Measurements from ENCODE around the gene MFF. TPM values are rescaled to one million over a fixed set of nuclear protein-coding genes. Genes with fewer than 3 reads are reported as not detected.

MFF gene
- polyA plus RNA-seq, 3 donors = 39.4 to 100 (median 91.7) TPM

DNA sequence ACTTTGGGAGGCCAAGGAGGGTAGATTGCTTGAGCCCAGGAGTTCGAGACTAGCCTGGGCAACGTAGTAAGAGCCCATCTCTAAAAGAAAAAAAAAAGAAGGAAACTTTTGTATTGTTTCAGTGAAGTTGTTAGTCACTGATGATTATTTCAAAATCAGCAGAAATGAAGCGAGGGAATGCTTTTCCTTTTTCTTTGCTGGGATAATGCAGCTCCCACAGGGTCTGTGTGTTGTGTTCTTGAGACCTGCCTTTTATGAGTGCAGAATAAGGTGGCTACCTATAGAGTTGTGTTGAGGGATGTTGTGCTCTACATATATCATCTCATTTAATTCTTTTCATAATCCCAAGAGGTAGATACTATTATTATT is 42.4 kb downstream of the MFF start:
- DNase-seq = peak in 2 of 3 donors; percentile 37 to 52
- Mint-ChIP-seq H3K9me3 (peaks cover 0 to 2% (median 0%) of the 10 kb centered on the region in 7 donors), H3K27ac (peak overlapping the region; percentile 81 to 98 (median 95)), H3K4me1 (peaks cover 57% of the 10 kb centered on the region), H3K27me3 (ENCODE audit: low read depth in 3 of 3) (peaks cover 0 to 2% (median 0%) of the 10 kb centered on the region in 3 donors), H3K36me3 (peaks cover 0 to 2% of the 10 kb centered on the region in 2 donors), H3K4me3 (no peak overlapping the region)
- TF ChIP-seq, protein P1, sequence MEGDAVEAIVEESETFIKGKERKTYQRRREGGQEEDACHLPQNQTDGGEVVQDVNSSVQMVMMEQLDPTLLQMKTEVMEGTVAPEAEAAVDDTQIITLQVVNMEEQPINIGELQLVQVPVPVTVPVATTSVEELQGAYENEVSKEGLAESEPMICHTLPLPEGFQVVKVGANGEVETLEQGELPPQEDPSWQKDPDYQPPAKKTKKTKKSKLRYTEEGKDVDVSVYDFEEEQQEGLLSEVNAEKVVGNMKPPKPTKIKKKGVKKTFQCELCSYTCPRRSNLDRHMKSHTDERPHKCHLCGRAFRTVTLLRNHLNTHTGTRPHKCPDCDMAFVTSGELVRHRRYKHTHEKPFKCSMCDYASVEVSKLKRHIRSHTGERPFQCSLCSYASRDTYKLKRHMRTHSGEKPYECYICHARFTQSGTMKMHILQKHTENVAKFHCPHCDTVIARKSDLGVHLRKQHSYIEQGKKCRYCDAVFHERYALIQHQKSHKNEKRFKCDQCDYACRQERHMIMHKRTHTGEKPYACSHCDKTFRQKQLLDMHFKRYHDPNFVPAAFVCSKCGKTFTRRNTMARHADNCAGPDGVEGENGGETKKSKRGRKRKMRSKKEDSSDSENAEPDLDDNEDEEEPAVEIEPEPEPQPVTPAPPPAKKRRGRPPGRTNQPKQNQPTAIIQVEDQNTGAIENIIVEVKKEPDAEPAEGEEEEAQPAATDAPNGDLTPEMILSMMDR (IDR thresholded peaks at IDR 0.05) = no peak
- no peak overlapping the region for H3K4me3 ChIP-seq (replicated peaks in 1 of 3; ENCODE audit: low read depth in 2 of 3, low read length in 3 of 3)
- H2AFZ ChIP-seq (ENCODE audit: insufficient read depth, low read depth, low read length, poor library complexity, severe bottlenecking) = no peak overlapping the region
- H3K27ac ChIP-seq (ENCODE audit: low read depth in 1 of 2, low read length in 2 of 2) = peak overlapping the region; percentile 55 to 71
- WGBS (ENCODE audit: insufficient coverage) = 62% methylated on average over 3 of the region's 3 CpGs
- intact Hi-C loops (cut with micrococcal nuclease) = loop anchor here (2.0 to 10.0 kb wide), 3 partner anchors 17 to 107 kb away; partner anchors contain the start of gene AGFG1 (in 2 of the 2)
- H3K27me3 ChIP-seq (ENCODE audit: control insufficient read depth in 2 of 2, insufficient read depth in 2 of 2, low read length in 2 of 2) = no peaks in the 10 kb centered on the region
- no peak overlapping the region for H3K4me2 ChIP-seq (replicated peaks; ENCODE audit: extremely low read depth, low read length, poor library complexity, severe bottlenecking)
- no peaks in the 10 kb centered on the region for H3K9me3 ChIP-seq (replicated peaks in 1 of 2; ENCODE audit: control insufficient read depth in 1 of 2, insufficient read depth in 1 of 2, low read length in 2 of 2)
- H3K4me1 ChIP-seq (ENCODE audit: control insufficient read depth in 1 of 2, insufficient read depth in 2 of 2, low read length in 2 of 2) = peaks cover 56 to 60% of the 10 kb centered on the region in 2 donors
- H4K20me1 ChIP-seq (ENCODE audit: insufficient read depth, low read length) = no peaks in the 10 kb centered on the region
- no peaks in the 10 kb centered on the region for H3K36me3 ChIP-seq (replicated peaks in 1 of 2; ENCODE audit: control insufficient read depth in 1 of 2, insufficient read depth in 2 of 2, low read length in 2 of 2)
- H3K79me2 ChIP-seq (ENCODE audit: insufficient read depth, low read length) = no peaks in the 10 kb centered on the region
- H3K9ac ChIP-seq (ENCODE audit: insufficient read depth, low read length, poor library complexity, severe bottlenecking) = no peak overlapping the region

DNA sequence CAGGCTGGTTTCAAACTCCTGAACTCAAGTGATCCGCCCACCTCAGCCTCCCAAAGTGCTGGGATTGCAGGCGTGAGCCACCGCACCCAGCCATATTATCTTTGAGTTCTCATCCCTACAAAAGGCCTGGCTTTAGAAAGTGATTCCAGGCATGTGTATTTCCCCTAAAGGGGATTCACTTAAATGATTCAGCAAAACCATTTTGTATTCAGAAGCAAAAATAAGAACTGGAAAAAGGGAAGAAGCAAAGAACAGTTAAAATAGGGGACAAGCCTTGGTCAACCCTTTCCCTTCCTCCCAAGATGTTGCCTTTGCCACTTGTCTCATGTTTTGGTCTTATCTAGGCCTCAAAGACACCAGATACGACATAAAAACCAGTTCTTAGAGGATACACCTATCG is 43.5 kb downstream of the MFF start:
- Histone ChIP-seq H3K4me2 (replicated peaks; ENCODE audit: extremely low read depth, low read length, poor library complexity, severe bottlenecking) (peak overlapping the region; percentile 12), H2AFZ (ENCODE audit: insufficient read depth, low read depth, low read length, poor library complexity, severe bottlenecking) (no peak overlapping the region), H3K36me3 (replicated peaks in 1 of 2; ENCODE audit: control insufficient read depth in 1 of 2, insufficient read depth in 2 of 2, low read length in 2 of 2) (no peaks in the 10 kb centered on the region), H3K79me2 (ENCODE audit: insufficient read depth, low read length) (no peaks in the 10 kb centered on the region), H3K27ac (ENCODE audit: low read depth in 1 of 2, low read length in 2 of 2) (peak overlapping the region; percentile 49 to 93), H4K20me1 (ENCODE audit: insufficient read depth, low read length) (no peaks in the 10 kb centered on the region), H3K9ac (ENCODE audit: insufficient read depth, low read length, poor library complexity, severe bottlenecking) (no peak overlapping the region), H3K4me3 (replicated peaks in 1 of 3; ENCODE audit: low read depth in 2 of 3, low read length in 3 of 3) (peak overlapping the region in 1 of 3 experiments; percentile 7), H3K27me3 (ENCODE audit: control insufficient read depth in 2 of 2, insufficient read depth in 2 of 2, low read length in 2 of 2) (no peaks in the 10 kb centered on the region), H3K4me1 (ENCODE audit: control insufficient read depth in 1 of 2, insufficient read depth in 2 of 2, low read length in 2 of 2) (peaks cover 58 to 71% of the 10 kb centered on the region in 2 donors), H3K9me3 (replicated peaks in 1 of 2; ENCODE audit: control insufficient read depth in 1 of 2, insufficient read depth in 1 of 2, low read length in 2 of 2) (no peaks in the 10 kb centered on the region)
- WGBS (ENCODE audit: insufficient coverage) = 80% methylated on average over 1 of the region's 5 CpGs
- H3K27me3 Mint-ChIP-seq (ENCODE audit: low read depth in 3 of 3) = peaks cover 0 to 2% (median 0%) of the 10 kb centered on the region in 3 donors
- intact Hi-C loops (cut with micrococcal nuclease) = loop anchor here (5.0 to 10.0 kb wide), 2 partner anchors 104 to 106 kb away; partner anchors contain the start of gene AGFG1 (in 2 of the 2)
- peak overlapping the region; percentile 88 to 100 (median 98) for H3K27ac Mint-ChIP-seq
- peak; percentile 28 to 83 (median 69) for DNase-seq
- TF ChIP-seq, protein P1 (IDR thresholded peaks at IDR 0.05) = no peak
- peaks cover 0 to 2% (median 0%) of the 10 kb centered on the region in 7 donors for H3K9me3 Mint-ChIP-seq
- peaks cover 63% of the 10 kb centered on the region for H3K4me1 Mint-ChIP-seq
- no peak overlapping the region for H3K4me3 Mint-ChIP-seq
- peaks cover 2 to 4% of the 10 kb centered on the region in 2 donors for H3K36me3 Mint-ChIP-seq

Measured in CD14-positive monocyte (primary cell).